Erythroblast (primary cell): Measurements from ENCODE around the gene BRF1.

Experiments
- GATA1 ChIP-seq: IDR thresholded peaks from 2 replicates; pipeline ENCODE4 v1.6.1; 2011; ENCODE audit warnings: low read depth, mild to moderate bottlenecking, control low read depth, low read length, moderate library complexity
- POLR2A ChIP-seq: IDR thresholded peaks from 2 replicates; pipeline ENCODE4 v1.6.1; 2011; ENCODE audit warnings: mild to moderate bottlenecking, low read length

GRCh38 chr14:105340821-105341733 is 40.3 kb upstream of the BRF1 start:
- no peak for TF ChIP-seq POLR2A
- TF ChIP-seq GATA1, result no peak
